GM19035 (cell line): Measurements from ENCODE around the gene PCDH1.
A peak's percentile ranks its signal among the peaks of the same experiment; 100 is the strongest.
"Not testable (repeated sequence)": the region's sequence is repeated elsewhere in the genome, so short reads cannot be mapped to it uniquely, and the experiment has no call there.

Source experiments
- ATAC-seq: cut with Tn5 transposase; IDR thresholded peaks from one replicate; pipeline ENCODE4 v1.9.1; 2021; ENCODE audit not compliant: unreplicated experiment

Gene PCDH1

GRCh38 chr5:141902015-141902814 is 24.0 kb upstream of the PCDH1 start:
- ATAC-seq = no peak

GRCh38 chr5:141898448-141899049 is 20.3 kb upstream of the PCDH1 start:
- no peak for ATAC-seq

- ATAC-seq = no peak
Measured at GRCh38 chr5:141897425-141897824, 19.2 kb upstream of the PCDH1 start.

- not testable (repeated sequence) for ATAC-seq
Measured at GRCh38 chr5:141890429-141890828, 12.2 kb upstream of the PCDH1 start.

GRCh38 chr5:141889282-141889871 is 11.2 kb upstream of the PCDH1 start:
- ATAC-seq = no peak

- no peak for ATAC-seq
Measured at GRCh38 chr5:141883892-141884318, 5.7 kb upstream of the PCDH1 start.

- ATAC-seq = no peak
Measured at GRCh38 chr5:141883184-141883891, 5.1 kb upstream of the PCDH1 start.

- no peak for ATAC-seq
Measured at GRCh38 chr5:141882594-141883183, 4.5 kb upstream of the PCDH1 start.

- ATAC-seq = no peak
Measured at GRCh38 chr5:141881886-141882285, 3.7 kb upstream of the PCDH1 start.

GRCh38 chr5:141880961-141881801 is 3.0 kb upstream of the PCDH1 start:
- no peak for ATAC-seq

- ATAC-seq = no peak
Measured at GRCh38 chr5:141879941-141880738, 1.9 kb upstream of the PCDH1 start.

- ATAC-seq = no peak
Measured at GRCh38 chr5:141879426-141879759, 1.2 kb upstream of the PCDH1 start.

GRCh38 chr5:141878711-141879425 is 658 bp upstream of the PCDH1 start:
- ATAC-seq = peak; percentile 86

- ATAC-seq = no peak
Measured at GRCh38 chr5:141877356-141878185, 639 bp downstream of the PCDH1 start.

GRCh38 chr5:141876628-141877355 is 1.4 kb downstream of the PCDH1 start:
- no peak for ATAC-seq

- no peak for ATAC-seq
Measured at GRCh38 chr5:141875795-141876627, 2.2 kb downstream of the PCDH1 start.
